ENCODE measurements around the gene TGM3.
"Not testable (repeated sequence)": the region's sequence is repeated elsewhere in the genome, so short reads cannot be mapped to it uniquely, and the experiment has no call there.

Gene TGM3, protein sequence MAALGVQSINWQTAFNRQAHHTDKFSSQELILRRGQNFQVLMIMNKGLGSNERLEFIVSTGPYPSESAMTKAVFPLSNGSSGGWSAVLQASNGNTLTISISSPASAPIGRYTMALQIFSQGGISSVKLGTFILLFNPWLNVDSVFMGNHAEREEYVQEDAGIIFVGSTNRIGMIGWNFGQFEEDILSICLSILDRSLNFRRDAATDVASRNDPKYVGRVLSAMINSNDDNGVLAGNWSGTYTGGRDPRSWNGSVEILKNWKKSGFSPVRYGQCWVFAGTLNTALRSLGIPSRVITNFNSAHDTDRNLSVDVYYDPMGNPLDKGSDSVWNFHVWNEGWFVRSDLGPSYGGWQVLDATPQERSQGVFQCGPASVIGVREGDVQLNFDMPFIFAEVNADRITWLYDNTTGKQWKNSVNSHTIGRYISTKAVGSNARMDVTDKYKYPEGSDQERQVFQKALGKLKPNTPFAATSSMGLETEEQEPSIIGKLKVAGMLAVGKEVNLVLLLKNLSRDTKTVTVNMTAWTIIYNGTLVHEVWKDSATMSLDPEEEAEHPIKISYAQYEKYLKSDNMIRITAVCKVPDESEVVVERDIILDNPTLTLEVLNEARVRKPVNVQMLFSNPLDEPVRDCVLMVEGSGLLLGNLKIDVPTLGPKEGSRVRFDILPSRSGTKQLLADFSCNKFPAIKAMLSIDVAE

DNA sequence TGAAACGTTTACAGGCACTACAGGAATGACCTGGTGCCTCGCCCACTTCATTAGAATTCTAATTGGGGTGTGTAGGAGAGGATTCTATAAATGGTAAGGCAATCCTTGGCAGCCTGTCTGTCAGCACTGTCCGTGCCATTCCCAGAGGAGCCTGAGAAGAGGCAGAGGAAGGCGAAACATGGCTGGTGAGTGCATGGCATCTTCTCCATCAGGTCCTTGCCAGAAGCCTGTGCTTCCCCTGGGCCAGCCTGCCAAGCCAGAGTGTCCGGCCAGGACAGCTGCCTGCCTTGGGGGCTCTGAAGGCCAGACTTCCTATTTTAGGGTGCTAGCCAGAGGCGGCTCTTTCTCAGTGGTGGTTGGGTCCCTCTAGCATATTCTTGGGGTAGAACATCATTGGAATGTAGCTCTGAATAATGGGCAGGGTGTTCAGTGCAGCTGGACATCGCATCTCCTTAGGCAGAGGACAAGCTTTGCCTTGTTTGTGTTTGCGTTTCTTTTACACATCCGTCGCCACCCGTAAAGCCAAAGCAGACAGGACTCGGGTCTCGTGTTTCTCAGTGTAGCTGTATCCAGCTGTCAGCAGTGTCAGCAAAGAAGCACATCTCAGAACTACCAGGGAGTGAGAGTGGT lies at the start of gene TGM3:
TGM3 (plus strand) TSS at position 116 of the 630 bp plus-strand sequence; CDS start at position 179, 63 bp downstream.
- no peak for DNase-seq

DNA sequence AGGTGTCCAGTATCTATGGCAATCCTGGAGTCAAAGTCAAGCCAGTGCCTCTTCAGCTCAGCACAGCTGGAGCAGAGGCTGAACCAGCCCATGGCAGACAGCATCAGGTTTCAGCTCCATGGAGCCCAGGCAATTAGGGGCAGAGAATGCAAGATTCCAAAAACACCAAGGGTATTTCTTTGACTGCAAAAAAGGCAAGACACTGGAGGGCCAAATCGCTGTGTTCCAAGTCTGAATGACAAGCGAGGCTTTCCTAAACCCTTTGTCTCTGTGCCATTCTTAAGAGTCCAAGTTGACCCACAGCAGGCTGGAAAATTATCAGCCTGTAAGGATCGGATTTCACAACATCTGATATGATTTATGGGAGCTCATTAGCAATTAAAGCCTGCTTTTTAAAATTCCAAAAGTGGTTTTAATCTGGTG lies 49.7 kb upstream of the TGM3 start:
- DNase-seq: no peak

DNA sequence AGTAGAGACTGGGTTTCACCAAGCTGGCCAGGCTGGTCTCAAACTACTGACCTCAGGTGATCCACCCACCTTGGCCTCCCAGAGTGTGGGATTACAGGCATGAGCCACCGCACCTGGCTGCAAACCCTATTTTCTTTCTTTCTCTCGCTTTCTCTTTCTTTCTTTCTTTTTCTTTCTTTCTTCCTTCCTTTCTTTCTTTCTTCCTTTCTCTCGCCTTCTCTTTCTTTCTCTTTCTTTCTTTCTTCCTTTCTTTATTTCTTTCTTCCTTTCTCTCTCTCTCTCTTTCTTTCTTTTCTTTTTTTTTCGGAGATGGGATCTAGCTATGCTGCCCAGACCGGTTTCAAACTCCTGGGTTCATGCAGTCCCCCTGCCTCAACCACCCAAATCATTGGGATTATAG lies 47.0 kb upstream of the TGM3 start:
- DNase-seq: no peak

DNA sequence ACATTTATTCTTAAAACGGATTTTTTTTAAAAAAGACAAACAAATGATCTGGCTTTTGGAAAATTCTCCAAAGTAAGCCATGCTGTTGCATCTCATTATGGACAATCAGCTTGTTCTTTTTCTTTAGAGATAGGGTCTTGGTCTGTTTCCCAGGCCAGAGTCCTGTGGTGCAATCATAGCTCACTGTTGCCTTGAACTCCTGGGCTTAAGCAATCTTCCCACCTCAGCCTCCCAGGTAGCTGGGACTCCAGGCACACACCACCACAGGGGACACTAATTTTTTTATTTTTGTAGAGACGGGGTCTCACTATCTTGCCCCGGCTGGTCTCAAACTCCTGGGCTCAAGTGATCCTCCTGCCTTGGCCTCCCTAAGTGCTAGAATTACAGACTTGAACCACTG lies 45.9 kb upstream of the TGM3 start:
- no peak for DNase-seq

DNA sequence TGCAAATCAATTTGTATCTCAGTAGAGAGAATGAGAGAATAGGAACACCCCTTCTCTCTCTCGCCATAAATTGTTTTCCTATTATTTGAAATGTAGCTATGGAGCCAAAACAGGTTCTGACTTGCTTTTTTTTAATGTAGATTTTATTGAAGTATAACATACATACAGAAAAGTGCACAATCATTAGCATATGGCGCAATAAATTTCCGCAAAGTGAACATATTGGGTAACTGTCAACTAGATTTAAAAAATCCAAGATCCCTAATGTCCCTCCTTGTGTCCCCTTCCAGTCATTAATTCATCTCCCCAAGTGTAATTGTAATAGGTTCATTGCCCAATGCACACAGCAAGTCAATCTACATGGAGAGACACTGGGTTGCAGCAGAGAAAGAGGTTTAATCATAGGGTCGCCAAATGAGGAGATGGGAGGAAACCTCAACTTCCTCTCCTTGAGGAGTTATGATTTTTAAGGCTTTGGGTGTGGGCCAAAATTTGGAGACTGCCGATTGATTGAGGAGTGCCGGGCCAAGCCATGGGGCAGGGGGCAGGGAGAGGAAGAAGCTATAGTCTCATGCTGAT lies 43.3 kb upstream of the TGM3 start:
- DNase-seq: no peak

DNA sequence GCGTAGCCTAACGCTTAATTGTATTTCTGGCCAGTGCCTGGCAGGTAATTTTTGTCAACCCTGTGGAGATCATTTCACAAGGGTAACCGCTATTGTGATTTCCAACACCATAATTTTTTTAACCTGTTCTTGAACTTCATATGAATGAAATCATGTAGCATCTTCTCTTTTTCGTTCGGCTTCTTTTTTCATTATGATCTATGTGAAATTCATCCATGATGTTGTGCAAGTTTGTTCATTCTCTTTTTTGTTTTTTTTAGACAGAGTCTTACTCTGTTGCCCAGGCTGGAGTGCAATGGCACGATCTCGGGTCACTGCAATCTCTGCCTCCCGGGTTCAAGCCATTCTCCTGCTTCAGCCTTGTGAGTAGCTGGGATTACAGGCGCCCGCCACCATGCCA lies 42.5 kb upstream of the TGM3 start:
- DNase-seq: no peak

DNA sequence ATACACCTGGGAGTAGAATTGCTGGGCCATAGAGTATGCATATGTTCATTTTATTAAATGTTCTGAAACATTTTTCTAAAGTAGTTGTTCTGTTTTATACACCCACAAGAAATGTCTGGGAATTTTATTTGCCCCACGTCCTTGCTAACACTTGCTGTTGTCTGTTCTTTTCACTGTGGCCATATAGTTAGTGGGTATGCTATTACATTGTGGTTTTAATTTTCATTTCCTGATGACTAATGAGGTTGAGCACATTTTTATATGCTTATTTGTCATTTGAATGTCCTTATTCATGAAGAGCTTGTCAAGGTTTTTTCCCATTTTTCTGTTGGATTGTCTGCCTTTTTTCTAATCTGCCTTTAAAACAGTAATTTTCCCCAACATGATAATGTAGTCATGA lies 41.5 kb upstream of the TGM3 start:
- DNase-seq: no peak

DNA sequence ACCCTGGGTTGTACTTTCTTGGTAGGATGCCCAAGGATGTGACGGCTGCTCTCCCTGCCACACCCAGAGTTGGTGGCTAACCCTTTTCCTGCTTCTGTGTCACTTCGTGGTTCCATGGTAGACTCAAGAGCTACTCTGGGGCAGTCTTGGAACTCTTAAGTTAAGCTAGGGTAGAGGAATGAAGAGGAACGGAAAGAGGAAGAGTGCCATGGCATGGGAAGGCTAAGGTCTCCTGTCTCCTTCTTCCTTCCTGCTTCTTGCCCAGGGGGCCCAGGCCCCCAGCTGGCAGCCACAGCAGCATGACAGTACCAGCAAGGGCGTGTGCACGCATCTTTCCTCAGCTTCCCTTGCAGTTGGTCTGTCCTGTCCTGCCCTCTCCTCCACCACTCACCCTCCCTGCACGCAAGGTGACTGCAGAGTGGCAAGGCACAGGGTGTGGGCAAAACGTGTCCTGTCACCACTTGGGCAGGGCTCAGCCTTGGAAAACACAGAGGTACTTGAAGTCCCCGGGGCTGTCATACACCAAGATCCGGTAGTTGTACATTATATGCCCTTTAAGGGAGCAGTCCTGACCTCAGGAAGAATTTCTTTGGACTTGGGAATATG lies 39.8 kb upstream of the TGM3 start:
- no peak for DNase-seq

DNA sequence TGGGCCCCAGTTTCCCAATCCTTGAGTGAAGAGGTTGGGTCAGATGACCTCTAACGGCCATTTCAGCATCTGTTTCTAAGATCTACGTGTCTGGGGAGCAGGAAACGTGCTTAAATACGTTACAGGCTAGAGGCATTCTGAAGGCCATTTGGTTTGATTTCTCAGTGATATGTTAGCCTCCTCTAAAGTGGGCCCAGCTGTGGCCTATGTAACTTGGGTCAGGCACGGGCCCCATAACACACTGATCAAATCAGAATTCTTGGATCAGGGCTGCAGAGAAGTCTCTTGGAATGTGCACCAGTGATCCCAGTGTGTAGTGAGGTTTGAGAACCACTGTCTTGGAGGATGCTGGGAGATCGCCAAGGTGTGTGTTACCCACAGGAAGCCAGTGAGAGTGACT lies 36.1 kb upstream of the TGM3 start:
- DNase-seq: no peak

DNA sequence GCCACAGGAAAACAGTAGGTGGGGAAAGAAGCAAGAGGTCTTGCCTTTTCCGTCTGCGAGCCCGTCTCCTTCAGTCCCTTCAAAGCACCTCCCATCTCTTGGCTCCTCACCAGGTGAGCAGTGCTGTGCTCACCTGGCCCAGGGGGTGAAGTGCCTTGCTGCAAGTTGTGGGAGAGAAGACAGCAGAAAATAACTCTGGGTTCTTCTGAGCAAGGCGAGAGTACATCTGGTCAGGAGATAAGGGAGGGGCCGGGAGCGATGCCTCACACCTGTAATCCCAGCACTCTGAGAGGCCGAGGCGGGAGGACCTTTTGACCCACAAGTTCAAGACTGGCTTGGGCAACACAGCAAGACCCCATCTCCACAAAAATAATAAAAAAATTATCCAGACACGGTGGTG lies 35.6 kb upstream of the TGM3 start:
- no peak for DNase-seq

DNA sequence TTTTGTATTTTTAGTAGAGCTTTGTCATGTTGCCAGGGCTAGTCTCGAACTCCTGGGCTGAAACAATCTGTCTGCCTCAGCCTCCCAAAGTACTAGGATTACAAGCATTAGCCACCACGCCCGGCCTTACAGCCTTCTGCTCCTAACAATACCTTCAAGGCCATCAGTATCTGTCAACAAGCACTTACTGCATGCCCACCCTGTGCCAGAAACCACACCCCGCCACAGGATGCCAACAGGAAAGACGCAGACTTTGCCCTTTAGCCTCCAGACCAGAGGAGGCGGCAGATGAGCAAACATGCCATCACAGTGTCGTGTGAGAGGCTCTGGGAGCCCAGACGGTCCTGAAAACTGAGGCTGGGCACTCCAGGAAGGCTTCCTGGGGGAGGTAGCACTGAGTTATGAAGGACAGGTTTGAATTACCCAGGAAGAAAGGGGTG lies 34.7 kb upstream of the TGM3 start:
- DNase-seq: no peak

DNA sequence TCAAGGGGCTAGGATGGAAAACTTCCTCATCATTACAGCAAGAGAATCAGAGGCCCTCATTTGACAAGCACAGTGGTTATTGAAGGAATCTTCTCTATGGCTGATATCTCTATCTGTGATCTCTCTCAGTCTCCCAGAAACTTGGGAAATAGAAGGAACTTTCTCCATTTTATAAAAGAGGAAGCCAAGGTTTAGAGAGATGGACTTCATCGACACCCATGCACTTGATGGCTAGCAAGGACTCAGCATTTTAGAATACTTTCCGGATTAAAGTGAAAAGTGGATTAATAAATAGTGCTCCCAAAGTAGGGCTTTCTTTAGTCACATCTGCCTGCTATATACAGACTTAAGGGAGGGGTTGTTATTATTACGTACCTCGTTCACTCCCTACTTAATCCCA lies 34.2 kb upstream of the TGM3 start:
- DNase-seq: no peak

DNA sequence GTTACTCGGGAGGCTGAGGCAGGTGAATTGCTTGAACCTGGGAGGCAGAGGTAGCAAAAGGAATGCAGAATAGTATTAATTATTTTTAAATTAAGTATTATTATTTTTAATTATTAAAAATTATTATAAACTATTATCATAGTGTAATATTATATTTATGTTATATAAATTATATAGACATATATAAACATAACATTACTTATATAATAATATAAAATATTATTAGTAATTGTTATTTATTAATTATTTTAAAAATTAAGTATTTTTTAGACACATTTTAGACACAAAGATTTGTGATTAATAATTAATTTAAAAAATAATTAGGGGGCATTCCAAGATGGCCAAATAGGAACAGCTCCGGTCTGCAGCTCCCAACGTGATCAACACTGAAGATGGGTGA lies 31.7 kb upstream of the TGM3 start:
- DNase-seq: no peak

DNA sequence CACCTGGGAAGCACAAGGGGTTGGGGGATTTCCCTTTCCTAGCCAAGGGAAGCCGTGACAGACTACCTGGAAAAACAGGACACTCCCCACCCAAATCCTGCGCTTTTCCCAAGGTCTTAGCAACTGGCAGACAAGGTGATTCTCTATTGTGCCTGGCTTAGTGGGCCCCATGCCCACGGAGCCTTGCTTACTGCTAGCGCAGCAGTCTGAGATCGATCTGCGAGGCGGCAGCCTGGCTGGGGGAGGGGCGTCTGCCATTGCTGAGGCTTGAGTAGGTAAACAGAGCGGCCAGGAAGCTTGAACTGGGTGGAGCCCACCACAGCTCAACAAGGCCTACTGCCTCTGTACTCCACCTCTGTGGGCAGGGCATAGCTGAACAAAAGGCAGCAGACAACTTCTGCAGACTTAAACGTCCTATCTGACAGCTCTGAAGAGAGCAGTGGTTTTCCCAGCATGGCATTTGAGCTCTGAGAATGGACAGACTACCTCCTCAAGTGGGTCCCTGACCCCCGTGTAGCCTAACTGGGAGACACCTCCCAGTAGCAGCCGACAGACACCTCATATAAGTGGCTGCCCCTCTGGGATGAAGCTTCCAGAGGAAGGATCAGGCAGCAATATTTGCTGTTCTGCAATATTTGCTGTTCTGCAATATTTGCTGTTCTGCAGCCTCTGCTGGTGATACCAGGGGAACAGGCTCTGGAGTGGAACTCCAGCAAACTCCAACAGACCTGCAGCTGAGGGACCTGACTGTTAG lies 31.0 kb upstream of the TGM3 start:
- DNase-seq: not testable (repeated sequence)

DNA sequence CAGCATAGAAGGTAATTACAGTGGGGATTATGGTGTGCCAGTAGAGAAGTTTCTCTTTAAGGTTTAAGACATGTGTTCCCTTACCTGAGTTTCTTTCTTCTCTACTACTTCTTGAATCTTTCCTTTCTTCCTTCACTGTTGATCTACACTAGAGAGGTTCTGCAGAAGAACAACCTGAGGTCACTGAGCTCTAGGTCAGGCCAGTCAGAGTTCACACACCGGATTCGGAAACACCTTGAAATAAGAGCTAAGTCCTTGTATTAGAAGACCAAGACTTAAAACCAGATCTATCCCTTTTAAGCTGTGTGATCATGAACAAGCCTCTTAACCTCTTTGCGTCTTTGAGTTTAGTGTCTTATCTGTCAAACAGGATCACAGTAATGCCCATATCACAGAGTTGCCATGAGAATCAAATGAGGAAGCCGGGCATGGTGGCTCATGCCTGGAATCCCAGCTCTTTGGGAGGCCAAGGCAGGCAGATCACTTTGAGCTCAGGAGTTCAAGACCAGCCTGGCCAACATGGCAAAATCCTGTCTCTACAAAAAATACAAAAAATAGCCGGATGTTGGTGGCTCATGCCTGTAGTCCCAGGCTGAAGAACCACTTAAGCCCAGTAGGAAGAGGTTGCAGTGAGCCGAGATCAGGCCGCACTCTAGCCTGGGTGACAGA lies 22.0 kb upstream of the TGM3 start:
- DNase-seq: no peak

DNA sequence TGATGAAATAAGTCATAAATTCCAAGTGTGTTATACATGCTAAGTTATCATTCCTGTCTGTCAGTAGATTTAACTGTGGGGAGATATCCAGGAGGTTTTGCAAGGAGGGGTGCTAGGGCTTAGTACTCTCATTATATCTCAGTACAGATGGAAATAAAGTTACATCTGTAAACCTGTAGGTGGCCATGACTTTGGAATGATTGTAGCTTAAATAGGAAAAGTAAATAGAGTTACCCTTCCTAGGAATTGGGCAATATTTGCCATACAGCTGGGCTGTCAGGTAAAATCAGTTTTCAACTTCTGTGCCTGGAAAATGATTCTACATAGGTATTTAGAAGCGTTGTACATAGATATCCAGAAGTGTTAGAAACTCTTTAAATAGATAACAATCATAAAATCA lies 19.8 kb upstream of the TGM3 start:
- DNase-seq: no peak

DNA sequence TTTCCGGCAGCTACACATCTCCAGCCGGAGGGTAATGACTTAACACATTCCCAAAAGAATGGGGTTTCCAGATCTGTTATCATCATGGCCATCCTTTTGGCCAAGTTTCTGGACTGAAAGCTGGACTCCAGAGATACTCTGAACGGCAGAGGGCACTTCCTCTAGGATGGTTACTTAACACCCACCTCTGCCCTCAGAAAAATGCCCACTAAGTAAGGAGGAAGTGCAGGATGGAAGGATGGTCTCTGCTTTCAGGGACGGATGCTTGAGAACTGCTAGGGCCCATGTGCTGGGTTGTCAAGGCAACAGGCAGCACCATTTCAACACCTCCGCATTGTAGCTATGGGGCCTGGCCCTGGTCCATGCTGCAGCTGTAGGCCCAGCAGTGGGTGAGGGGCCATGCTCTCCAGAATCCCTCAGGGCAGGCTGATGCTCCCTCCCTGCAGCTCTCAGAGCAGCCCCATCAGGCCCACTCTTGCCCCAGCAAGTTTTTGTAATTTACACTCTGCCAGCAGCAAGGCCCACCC lies 16.5 kb upstream of the TGM3 start:
- DNase-seq: no peak

DNA sequence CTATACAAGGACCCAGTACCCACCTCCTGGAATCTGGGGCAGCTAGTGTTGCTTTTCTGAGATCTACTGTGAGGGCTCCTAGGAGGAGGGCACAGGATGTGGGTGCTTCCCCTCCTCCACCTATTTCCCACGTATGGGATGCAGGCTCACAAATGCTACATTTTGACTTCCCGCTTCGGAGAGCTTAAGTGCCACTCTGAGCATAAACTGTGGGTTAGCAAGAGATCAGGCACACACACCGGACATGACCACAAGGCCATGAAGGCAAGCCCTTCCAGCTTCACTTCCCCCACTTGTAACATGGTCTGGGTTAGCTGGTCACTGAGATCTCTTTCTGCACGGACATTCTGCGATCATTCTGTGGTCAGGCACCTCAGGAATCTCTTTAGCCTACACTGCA lies 15.7 kb upstream of the TGM3 start:
- DNase-seq: no peak

DNA sequence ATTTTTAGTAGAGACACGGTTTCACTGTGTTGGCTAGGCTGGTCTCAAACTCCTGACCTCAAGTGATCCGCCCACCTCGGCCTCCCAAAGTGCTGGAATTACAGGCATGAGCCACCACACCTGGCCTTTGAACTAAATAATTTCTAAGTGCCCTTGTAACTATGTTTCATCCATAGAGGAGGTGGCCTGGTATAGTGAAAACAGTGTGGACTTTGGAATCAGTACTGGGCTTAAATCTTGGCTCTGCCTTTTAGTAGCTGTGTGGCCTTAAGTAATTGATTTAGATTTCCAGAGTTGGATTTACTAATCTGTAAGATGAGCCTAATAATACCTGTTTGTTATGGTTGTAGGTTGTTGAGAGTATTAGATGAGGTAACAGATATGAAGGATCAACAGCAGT lies 14.2 kb upstream of the TGM3 start:
- DNase-seq: no peak

DNA sequence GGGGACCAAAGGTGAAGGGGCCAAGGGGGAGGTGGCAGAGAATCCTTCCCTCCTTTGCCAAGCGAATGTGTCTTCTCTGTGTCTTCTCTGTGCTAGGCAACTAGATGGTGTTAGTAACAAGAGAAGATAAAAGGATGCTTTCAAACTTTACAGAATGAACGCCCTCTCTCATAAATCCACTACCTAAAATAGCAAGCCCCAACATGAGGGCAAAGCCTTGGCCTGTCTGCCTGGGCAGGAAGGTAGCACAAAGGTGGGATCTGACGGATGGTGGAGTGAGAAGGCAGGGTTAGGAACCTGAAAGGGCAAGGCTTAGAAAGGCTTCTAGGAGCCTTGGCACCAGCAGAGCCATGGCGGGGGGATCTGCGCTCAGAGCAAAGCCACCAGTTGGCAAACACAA lies 13.6 kb upstream of the TGM3 start:
- DNase-seq: no peak

DNA sequence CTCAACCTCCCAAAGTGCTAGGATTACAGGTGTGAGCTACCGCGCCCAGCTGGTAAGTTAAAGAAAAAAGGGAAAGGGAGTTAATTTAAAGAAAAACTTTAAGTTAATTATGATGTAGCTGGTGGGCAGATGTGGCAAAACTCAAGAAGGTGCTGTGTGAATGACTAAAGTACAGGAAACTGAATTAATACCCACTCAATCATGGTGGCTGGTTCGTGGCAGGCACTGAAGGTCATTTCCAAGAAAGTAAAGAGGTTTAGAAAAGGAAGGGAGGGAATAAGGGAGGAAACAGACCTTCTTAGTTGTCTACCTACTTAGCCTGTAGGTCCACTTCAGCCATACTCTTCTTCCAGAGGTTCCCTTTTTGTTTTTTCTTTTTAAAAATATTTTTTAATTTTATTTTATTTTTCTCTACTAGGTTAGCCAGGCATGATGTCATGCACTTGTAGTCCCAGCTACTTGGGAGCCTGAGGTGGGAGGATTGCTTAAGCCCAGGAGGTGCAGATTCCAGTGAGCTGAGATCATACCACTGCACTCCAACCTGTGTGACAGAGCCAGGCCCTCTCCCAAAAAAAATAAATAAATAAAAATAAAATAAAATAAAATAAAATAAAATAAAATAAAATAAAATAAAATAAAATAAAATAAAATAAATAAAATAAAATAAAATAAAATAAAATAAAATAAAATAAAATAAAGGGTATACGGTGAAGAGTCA lies 11.9 kb upstream of the TGM3 start:
- DNase-seq: no peak
